ENCODE results near the gene PROKR1. TPM values are rescaled to one million over a fixed set of nuclear protein-coding genes. Genes with fewer than 3 reads are reported as not detected.

PROKR1 gene
- total and polyA plus RNA-seq, 2 donors (not counting 1 experiment from before 2014, with no cell fraction given) = not detected

GRCh38 chr2:68627615-68628014 is 15.8 kb upstream of the PROKR1 start:
- Histone ChIP-seq H3K4me1 (ENCODE audit: control insufficient read depth, extremely low read depth, insufficient read depth, low read length) (no peaks in the 10 kb centered on the region), H3K9me3 (ENCODE audit: control insufficient read depth, insufficient read depth, low read depth, low read length) (no peaks in the 10 kb centered on the region), H3K79me2 (ENCODE audit: control insufficient read depth, insufficient read depth, low read length) (no peaks in the 10 kb centered on the region), H3K27ac (ENCODE audit: insufficient read depth, low read length) (no peak overlapping the region), H3K27me3 (ENCODE audit: control insufficient read depth, insufficient read depth, low read length) (peaks cover 2% of the 10 kb centered on the region), H3K4me2 (ENCODE audit: extremely low read depth, insufficient read depth, low read length) (no peak overlapping the region), H3K36me3 (ENCODE audit: control insufficient read depth, insufficient read depth, low read length) (no peaks in the 10 kb centered on the region), H4K20me1 (ENCODE audit: control insufficient read depth, extremely low read depth, insufficient read depth, low read length) (no peaks in the 10 kb centered on the region), H2AFZ (ENCODE audit: low read length) (no peak overlapping the region), H3K4me3 (replicated peaks in 1 of 4; ENCODE audit: control extremely low read depth in 1 of 4, insufficient read depth in 1 of 4, low read depth in 3 of 4, low read length in 4 of 4) (no peak overlapping the region), H3K9ac (ENCODE audit: insufficient read depth, low read length) (no peak overlapping the region)
- TF ChIP-seq EZH2 (IDR thresholded peaks at IDR 0.05; ENCODE audit: low read length, missing control alignments) (no peak), CTCF (conservative IDR thresholded peaks at IDR 0.05 in 1 of 2, IDR thresholded peaks at IDR 0.05 in 1 of 2; ENCODE audit: low read depth in 1 of 2, low read length in 2 of 2) (no peak)
- no peak for DNase-seq (ENCODE audit: low read depth in 2 of 2)

- Histone ChIP-seq H3K9me3 (ENCODE audit: control insufficient read depth, insufficient read depth, low read depth, low read length) (no peaks in the 10 kb centered on the region), H3K4me1 (ENCODE audit: control insufficient read depth, extremely low read depth, insufficient read depth, low read length) (no peaks in the 10 kb centered on the region), H3K27ac (ENCODE audit: insufficient read depth, low read length) (no peak overlapping the region), H3K4me2 (ENCODE audit: extremely low read depth, insufficient read depth, low read length) (no peak overlapping the region), H2AFZ (ENCODE audit: low read length) (no peak overlapping the region), H3K36me3 (ENCODE audit: control insufficient read depth, insufficient read depth, low read length) (no peaks in the 10 kb centered on the region), H3K27me3 (ENCODE audit: control insufficient read depth, insufficient read depth, low read length) (peaks cover 2% of the 10 kb centered on the region), H3K9ac (ENCODE audit: insufficient read depth, low read length) (no peak overlapping the region), H4K20me1 (ENCODE audit: control insufficient read depth, extremely low read depth, insufficient read depth, low read length) (no peaks in the 10 kb centered on the region), H3K4me3 (replicated peaks in 1 of 4; ENCODE audit: control extremely low read depth in 1 of 4, insufficient read depth in 1 of 4, low read depth in 3 of 4, low read length in 4 of 4) (no peak overlapping the region), H3K79me2 (ENCODE audit: control insufficient read depth, insufficient read depth, low read length) (no peaks in the 10 kb centered on the region)
- TF ChIP-seq EZH2 (IDR thresholded peaks at IDR 0.05; ENCODE audit: low read length, missing control alignments) = no peak
- no peak for TF ChIP-seq CTCF (conservative IDR thresholded peaks at IDR 0.05 in 1 of 2, IDR thresholded peaks at IDR 0.05 in 1 of 2; ENCODE audit: low read depth in 1 of 2, low read length in 2 of 2)
- peak in 1 of 2 donors; percentile 20 for DNase-seq (ENCODE audit: low read depth in 2 of 2)
Measured at GRCh38 chr2:68632021-68632420, 11.4 kb upstream of the PROKR1 start.

GRCh38 chr2:68637047-68637446 is 6.3 kb upstream of the PROKR1 start:
- no peaks in the 10 kb centered on the region for H3K79me2 ChIP-seq (ENCODE audit: control insufficient read depth, insufficient read depth, low read length)
- no peaks in the 10 kb centered on the region for H3K4me1 ChIP-seq (ENCODE audit: control insufficient read depth, extremely low read depth, insufficient read depth, low read length)
- no peak for TF ChIP-seq CTCF (conservative IDR thresholded peaks at IDR 0.05 in 1 of 2, IDR thresholded peaks at IDR 0.05 in 1 of 2; ENCODE audit: low read depth in 1 of 2, low read length in 2 of 2)
- no peak for TF ChIP-seq EZH2 (IDR thresholded peaks at IDR 0.05; ENCODE audit: low read length, missing control alignments)
- H3K4me2 ChIP-seq (ENCODE audit: extremely low read depth, insufficient read depth, low read length) = no peak overlapping the region
- no peak for DNase-seq (ENCODE audit: low read depth in 2 of 2)
- H3K36me3 ChIP-seq (ENCODE audit: control insufficient read depth, insufficient read depth, low read length) = no peaks in the 10 kb centered on the region
- H3K27me3 ChIP-seq (ENCODE audit: control insufficient read depth, insufficient read depth, low read length) = peaks cover 7% of the 10 kb centered on the region
- no peaks in the 10 kb centered on the region for H3K9me3 ChIP-seq (ENCODE audit: control insufficient read depth, insufficient read depth, low read depth, low read length)
- no peak overlapping the region for H3K9ac ChIP-seq (ENCODE audit: insufficient read depth, low read length)
- H3K4me3 ChIP-seq (replicated peaks in 1 of 4; ENCODE audit: control extremely low read depth in 1 of 4, insufficient read depth in 1 of 4, low read depth in 3 of 4, low read length in 4 of 4) = no peak overlapping the region
- H4K20me1 ChIP-seq (ENCODE audit: control insufficient read depth, extremely low read depth, insufficient read depth, low read length) = no peaks in the 10 kb centered on the region
- no peak overlapping the region for H3K27ac ChIP-seq (ENCODE audit: insufficient read depth, low read length)
- no peak overlapping the region for H2AFZ ChIP-seq (ENCODE audit: low read length)

All from fibroblast of lung (primary cell).